Choroid plexus epithelial cell (primary cell): ENCODE data around the gene PRAME.

ENCODE experiments used
- DNase-seq: peaks from one replicate; pipeline ENCODE4 v3.0.0-alpha.2; 2010; ENCODE audit warnings: low read depth
- H3K4me3 ChIP-seq: 2 replicates; pipeline ENCODE4 v1.5.1; 2011; ENCODE audit warnings: low read depth, mild to moderate bottlenecking, control low read depth, low read length, moderate library complexity
- CTCF ChIP-seq: conservative IDR thresholded peaks from 2 replicates; pipeline ENCODE4 v1.5.1; 2011; ENCODE audit warnings: low read depth, mild to moderate bottlenecking, control low read depth, inconsistent platforms, low read length, moderate library complexity

PRAME gene

GRCh38 chr22:22528780-22529179 lies 30.3 kb downstream of the PRAME start:
- no peak for DNase-seq
- H3K4me3 ChIP-seq: no peak overlapping the region
- no peak for TF ChIP-seq CTCF

GRCh38 chr22:22527312-22527711 lies 31.8 kb downstream of the PRAME start:
- H3K4me3 ChIP-seq: no peak overlapping the region
- no peak for TF ChIP-seq CTCF
- DNase-seq: no peak

GRCh38 chr22:22526125-22526912 lies 32.7 kb downstream of the PRAME start:
- no peak overlapping the region for H3K4me3 ChIP-seq
- no peak for DNase-seq
- TF ChIP-seq CTCF: no peak

GRCh38 chr22:22523494-22523893 lies 35.6 kb downstream of the PRAME start:
- H3K4me3 ChIP-seq: no peak overlapping the region
- DNase-seq: no peak
- TF ChIP-seq CTCF: no peak

- no peak for DNase-seq
- TF ChIP-seq CTCF: no peak
- no peak overlapping the region for H3K4me3 ChIP-seq
Measured at GRCh38 chr22:22521631-22522030, 37.4 kb downstream of the PRAME start.

GRCh38 chr22:22520667-22521602 lies 38.1 kb downstream of the PRAME start:
- no peak for TF ChIP-seq CTCF
- peak; percentile 35 for DNase-seq
- no peak overlapping the region for H3K4me3 ChIP-seq
